Stimulated activated CD4-positive, alpha-beta T cell treated with anti-CD3 and anti-CD28 coated beads, Interleukin-15, amount 100 ng/mL, for 24 hours (primary cell): ENCODE measurements around the gene MAL.
A peak's percentile ranks its signal among the peaks of the same experiment; 100 is the strongest.
"Not testable (repeated sequence)": the region's sequence is repeated elsewhere in the genome, so short reads cannot be mapped to it uniquely, and the experiment has no call there.

Experiments used
- DNase-seq: peaks from one replicate; pipeline ENCODE4 v3.0.0-alpha.2; 2020

MAL gene

DNA sequence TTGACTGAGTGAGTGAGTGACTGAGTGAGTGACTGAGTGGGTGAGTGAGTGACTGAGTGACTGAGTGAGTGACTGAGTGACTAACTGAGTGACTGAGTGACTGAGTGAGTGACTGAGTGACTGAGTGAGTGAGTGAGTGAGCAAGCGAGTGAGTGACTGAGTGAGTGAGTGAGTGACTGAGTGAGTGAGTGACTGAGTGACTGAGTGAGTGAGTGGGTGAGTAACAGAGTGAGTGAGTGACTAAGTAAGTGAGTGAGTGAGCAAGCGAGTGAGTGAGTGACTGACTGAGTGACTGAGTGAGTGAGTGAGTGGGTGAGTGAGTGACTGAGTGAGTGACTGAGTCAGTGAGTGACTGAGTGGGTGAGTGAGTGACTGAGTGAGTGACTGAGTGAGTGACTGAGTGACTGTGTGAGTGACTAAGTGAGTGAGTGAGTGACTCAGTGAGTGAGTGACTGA, 11.9 kb downstream of the MAL start:
- no peak for DNase-seq

DNA sequence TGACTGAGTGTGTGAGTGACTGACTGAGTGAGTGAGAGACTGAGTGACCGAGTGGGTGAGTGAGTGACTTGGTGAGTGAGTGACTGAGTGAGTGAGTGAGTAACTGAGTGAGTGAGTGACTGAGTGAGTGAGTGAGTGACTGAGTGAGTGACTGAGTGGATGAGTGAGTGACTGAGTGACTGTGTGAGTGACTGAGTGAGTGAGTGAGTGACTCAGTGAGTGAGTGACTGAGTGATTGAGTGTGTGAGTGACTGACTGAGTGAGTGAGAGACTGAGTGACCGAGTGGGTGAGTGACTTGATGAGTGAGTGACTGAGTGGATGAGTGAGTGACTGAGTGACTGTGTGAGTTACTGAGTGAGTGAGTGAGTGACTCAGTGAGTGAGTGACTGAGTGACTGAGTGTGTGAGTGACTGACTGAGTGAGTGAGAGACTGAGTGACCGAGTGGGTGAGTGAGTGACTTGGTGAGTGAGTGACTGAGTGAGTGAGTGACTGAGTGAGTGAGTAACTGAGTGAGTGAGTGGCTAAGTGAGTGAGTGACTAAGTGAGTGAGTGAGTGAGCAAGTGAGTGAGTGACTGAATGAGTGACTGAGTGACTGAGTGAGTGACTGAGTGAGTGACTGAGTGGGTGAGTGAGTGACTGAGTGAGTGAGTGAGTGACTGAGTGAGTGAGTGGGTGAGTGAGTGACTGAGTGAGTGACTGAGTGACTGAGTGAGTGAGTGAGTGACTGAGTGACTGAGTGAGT, 12.5 kb downstream of the MAL start:
- DNase-seq: not testable (repeated sequence)

DNA sequence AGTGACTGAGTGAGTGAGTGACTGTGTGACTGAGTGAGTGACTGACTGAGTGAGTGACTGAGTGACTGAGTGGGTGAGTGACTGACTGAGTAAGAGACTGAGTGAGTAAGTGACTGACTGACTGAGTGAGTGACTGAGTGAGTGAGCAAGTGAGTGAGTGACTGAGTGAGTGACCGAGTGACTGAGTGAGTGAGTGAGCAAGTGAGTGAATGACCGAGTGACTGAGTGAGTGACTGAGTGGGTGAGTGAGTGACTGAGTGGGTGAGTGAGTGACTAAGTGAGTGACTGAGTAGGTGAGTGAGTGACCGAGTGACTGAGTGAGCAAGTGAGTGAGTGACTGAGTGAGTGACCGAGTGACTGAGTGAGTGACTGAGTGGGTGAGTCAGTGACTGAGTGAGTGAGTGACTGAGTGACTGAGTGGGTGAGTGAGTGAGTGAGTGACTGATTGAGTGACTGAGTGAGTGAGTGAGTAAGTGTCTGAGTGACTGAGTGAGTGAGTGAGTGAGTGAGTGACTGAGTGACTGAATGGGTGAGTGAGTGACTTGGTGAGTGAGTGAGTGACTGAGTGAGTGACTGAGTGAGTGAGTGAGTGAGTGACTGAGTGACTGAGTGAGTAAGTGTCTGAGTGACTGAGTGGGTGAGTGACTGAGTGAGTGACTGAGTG, 13.3 kb downstream of the MAL start:
- no peak for DNase-seq

DNA sequence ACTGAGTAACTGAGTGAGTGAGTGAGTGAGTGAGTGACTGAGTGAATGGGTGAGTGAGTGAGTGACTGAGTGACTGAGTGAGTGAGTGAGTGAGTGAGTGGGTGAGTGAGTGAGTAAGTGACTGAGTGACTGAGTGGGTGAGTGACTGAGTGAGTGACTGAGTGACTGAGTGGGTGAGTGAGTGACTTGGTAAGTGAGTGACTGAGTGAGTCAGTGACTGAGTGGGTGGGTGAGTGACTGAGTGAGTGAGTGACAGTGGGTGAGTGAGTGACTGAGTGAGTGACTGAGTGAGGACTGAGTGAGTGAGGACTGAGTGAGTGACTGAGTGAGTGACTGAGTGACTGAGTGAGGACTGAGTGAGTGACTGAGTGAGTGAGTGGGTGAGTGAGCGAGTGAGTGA, 13.9 kb downstream of the MAL start:
- DNase-seq: no peak

DNA sequence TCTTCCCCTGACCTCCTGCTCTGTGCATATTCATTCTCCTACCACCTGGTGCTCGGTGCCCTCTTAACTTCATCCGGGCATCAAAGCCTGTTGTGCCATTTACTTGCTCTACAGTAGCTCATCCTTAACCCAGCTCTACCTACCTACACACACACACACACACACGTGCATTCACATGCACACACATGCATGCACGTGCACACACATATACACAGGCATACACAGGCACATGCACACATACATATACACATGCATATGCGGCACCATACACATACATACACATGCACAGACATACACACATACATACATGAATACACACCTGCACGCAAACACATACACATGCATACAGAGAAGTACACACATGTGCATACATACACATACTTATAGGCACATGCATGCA, 14.5 kb downstream of the MAL start:
- no peak for DNase-seq

DNA sequence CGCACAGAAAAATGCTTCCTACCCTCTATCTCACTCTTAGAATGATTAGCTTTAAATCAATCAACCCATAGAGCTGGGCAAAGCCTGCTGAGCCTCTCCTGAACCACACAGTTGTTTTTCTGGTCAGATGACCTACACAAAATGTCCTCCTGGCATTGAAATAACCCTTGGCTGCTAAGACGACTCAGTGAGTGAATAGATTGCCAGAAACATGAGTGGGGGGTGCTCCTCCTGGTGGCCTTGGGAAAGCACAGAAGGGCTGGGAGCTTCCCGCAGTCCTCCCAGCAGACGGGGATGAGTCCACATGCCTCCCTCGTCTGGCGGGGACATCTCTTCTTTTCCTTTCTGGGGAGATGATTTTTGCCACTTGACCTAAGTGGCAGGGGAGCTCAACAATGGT, 14.9 kb downstream of the MAL start:
- no peak for DNase-seq

DNA sequence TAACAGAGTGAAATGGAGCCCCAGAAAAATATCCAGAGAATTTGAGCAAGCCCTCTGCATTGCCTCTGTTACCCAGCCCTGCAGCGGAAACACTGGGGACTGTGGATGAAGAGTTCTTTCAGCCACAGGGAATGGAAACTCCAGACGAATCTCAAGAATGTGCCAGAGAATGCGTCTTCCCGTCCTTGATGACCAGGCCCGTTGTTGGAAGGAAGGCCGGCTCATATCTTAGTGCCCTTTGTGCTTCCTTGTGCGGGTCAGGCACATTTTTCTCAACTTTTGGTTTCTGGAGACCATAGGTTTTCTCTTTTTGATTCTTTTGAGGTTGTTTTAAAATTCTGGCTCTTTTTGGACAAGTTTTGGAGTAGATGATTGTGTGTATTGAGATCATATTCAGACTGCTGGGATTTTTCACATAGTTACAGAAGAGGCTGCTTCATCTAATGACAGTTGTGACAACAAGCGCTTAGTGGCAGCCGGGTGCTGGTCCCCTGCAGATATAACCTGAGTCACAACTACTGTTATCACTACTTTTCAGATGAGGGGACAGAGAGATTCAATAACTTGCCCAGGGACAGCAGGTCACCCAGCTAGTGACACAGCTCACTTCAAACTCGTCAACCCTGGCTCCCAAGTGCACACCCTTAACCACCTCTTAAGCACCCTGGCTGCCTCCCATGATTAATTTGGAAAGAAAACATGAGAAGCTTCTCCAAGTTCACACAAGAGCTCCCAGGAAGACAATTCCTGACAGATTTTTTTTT, 15.7 kb downstream of the MAL start:
- DNase-seq: no peak

DNA sequence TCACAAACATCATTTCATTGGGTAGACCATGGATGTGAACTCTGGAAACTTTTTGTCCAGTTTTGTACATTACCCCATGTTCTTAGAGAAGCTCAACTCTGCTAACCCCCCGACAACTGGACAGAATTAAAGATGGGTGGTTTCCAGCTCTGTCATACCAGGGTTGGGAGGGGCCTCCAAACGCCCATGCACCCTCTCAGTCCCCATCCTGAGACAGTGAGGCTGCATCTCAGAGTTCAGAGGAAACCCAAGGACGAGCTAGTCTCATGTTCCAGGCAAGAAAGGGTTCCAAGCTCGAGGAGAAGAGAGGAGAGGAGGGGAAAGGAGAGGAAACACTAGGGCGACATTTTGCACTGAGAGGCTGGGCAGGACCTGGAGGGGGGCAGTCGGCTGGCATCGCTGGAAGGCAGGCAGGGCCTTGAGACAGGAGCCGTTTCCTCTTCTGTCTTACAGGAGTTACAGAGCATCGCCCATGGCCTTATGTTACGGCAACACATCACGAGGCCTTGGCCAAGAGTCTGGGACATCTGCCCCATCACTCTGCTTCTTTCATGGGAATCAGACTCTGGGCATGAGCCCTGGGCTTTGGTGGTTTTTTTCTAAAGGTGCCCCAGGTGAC, 16.4 kb downstream of the MAL start:
- no peak for DNase-seq

DNA sequence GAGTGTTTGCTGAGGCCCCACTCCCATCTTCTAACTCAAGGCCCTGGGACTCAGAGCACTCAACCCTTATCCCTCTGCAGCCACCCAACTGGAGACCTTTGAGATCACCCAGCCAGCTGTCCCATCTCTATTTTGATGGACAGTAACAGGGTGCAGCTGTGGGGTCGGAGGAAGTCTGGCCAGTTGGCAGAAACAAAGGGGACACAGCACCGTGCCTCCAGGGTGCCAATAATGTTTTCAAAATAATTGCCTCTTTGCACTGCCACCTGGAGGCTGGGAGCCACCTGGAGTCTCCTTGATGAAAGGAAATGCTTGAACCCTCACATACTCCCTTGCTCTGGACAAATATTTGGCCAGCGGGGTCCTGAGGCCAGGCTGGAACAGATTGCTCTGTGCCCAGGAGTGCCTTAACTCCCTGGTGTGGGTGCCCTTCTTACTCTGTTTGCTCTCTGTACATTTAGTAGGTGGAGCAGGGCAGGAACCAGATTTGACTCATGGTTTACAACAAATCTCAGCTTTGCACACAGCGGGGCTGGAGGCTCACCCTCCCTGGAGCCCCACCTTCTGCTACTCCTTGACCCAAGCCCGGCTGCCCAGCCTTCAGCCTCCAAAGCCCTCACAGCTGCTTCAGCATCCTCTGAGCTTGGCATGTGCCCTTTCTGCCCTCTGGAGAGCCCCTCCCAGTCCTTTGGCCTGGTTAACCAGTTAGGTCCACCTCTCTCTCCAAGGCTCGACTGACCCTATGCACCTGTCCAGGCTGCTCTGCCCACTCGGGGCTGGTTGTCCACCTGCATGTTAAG, 17.2 kb downstream of the MAL start:
- no peak for DNase-seq

DNA sequence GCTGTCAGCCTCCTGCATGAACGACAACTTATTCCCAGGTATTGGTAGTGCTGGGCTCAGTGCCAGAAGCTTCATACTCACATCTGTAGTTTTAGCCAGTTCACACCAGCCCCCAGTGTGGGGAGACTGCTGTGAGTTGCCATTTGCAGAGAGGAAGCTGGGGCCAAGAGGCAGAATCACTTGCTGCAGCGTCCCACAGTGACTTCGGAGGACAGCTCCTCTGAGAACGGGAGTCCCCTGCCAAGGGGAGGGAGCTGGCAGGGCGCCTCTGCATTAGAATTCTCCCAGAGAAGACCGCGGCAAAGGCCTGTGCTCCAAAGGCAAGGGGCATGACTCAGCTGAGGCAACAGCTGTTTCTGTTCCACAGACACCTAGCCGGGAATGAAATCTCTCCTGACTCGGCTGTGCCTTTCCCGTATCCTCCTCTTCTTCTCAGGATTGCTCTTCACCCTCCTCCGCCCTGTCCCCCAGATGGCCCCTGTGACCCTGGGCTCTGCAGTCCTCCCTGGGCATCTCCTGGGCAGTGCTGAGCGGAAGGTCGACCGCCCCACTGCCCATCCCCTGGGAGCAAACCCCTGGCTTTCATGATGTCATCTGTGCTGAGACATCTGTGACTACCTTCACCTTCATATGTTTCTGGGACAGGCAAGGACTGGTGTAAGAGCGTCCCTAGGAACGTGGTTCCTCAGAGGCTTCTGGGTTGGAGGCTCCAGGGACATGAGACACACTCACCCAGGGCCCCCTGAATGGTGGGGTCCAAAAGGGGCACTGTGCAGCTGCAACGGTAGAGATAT, 18.0 kb downstream of the MAL start:
- DNase-seq: peak; percentile 52

DNA sequence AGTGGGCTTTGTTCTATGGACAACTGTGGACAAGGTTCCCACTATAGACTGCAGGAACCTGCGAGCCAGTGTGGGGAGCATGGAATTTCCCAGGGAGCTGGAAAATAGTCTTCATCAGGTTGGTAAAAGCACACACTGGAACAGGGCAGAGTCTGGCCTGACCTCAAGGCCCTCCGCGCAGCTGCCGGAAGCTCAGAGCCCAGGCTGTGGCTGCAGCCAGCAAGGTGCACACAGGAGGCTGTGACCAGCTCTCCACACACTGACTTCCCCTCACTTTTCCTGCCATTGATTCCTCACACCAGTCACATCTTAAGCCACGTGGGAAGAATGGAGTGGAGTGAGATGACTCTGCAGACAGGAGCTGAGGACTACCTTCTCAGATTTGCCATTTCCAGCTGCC, 19.1 kb downstream of the MAL start:
- no peak for DNase-seq

DNA sequence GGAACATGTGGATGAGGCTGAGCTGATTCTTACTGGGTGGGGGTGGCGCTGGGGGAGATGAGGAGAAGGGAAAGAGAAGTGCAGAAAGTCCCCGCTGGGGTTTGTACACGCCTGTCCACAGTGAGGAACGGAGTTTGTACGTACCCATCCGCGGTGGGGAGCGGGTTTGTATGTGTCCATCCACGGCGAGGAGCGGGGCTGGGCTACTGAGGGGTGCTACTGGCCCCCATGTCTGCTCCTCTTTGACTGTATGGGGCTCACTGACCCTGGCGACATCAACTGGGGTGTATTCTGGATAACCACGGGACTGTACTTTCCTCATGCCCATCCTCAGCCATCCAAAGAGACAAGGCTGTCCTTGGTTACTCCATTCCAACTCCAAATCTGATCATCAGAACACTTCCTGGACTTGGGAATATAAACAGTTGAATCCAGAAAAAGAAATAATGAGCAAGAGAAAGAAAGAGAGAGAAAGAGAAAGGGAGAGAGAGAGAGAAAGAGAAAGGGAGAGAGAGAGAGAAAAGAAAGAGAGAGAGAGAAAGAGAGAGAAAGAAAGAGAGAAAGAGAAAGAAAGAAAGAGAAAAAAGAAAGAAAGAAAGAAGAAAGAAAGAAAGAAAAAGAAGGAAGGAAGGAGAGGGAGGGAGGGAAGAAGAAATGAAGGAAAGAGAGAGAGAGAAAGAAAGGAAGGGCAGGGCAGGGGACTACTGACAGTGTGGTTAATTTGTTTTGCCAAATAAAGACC, 21.0 kb downstream of the MAL start:
- DNase-seq: no peak

DNA sequence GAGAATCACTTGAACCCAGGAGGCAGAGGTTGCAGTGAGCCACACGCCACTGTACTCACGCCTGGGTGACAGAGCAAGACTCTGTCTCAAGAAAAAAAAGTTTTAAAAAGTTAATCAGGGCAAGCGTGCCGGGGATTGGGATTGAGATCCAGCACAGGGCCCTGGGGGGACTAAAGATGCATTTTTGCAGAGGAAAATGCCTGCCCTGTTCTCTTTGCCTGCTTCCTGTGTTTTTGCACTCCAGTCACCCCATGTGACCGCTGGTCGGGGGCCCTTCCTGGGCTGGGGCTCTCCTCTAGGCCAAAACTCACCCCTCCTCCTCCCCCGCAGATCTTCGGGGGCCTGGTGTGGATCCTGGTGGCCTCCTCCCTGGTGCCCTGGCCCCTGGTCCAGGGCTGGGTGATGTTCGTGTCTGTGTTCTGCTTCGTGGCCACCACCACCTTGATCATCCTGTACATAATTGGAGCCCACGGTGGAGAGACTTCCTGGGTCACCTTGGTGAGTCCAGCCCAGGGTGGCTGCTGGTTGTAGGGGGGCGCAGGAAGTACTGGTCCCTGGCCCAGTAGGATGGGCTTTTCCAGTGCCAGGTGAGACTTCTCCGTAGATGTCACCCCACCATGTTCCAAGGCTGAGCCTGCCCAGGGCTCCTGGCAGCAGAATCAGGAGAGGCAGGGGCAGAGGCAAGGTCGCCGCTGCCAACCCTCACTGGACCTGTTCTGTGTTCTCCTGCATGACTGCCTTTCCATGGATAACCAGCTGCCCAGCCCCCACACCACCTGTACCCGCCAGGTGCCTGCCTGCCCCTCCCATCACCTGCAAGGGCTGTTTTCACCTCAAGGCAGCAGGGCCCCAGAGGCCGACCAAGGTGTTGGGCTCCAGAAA, 22.4 kb downstream of the MAL start:
- DNase-seq: no peak

DNA sequence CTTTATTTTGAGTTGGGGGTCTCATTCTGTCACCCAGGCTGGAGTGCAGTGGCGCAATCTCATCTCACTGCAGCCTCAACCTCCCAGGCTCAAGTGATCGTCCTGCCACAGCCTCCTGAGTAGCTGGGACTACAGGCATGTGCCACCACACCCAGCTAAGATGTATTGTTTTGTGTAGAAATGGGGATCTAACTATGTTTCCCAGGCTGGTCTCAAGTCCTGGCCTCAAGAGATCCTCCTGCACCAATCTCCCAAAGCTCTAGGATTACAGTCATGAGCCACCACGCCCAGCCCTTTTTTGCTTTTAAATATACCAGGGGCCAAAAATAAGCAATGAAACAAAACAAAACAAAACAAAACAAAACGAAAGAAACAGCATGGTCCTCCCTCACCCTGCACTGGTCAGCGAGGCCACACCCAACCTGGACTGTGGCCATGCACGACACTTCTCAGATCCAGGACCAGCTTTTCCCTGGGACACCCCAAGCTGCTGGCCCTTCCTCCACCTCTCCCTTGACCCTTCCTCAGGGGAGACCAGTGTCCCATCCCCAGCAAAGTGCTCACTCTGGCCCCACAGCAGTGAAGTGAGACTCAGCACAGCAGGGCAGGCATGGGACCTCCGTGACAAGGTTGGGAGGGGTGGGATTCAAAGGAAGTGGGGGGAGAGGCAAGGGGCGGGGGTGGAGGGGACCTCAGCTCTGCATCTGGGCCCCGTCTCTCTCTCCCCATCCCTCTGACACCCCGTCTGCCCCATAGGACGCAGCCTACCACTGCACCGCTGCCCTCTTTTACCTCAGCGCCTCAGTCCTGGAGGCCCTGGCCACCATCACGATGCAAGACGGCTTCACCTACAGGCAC, 23.5 kb downstream of the MAL start:
- no peak for DNase-seq

DNA sequence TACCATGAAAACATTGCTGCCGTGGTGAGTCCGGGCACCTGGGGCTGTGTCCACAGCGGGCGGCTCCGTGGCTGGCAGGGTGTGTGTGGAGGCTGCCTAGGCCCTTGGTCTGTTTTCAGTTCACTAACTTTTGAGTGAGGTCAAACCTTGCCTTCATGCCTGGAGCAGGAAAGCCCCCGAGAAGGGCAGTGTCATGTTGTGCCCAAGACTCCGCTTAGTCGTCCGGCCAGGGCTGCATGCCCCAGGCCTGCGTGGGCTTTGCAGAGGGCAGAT, 24.1 kb downstream of the MAL start:
- no peak for DNase-seq

DNA sequence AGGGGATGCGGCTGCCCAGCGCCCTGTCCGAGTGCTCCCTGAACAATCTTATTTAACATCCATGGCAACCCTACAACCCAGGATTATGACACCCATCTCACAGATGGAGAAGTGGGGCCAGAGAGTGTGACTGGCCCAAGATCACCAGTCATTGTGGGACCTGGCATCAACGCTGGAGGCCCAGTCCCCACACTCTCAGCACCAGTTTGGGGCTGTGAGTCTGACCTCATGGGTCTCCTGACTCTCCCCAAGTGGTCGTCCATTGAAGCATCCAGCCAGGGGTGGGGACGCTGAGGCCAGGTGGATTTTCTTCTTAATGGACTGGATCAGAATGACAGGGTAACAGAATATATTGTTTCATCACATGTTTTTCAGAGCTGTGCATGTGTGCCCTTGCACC, 24.5 kb downstream of the MAL start:
- DNase-seq: no peak

DNA sequence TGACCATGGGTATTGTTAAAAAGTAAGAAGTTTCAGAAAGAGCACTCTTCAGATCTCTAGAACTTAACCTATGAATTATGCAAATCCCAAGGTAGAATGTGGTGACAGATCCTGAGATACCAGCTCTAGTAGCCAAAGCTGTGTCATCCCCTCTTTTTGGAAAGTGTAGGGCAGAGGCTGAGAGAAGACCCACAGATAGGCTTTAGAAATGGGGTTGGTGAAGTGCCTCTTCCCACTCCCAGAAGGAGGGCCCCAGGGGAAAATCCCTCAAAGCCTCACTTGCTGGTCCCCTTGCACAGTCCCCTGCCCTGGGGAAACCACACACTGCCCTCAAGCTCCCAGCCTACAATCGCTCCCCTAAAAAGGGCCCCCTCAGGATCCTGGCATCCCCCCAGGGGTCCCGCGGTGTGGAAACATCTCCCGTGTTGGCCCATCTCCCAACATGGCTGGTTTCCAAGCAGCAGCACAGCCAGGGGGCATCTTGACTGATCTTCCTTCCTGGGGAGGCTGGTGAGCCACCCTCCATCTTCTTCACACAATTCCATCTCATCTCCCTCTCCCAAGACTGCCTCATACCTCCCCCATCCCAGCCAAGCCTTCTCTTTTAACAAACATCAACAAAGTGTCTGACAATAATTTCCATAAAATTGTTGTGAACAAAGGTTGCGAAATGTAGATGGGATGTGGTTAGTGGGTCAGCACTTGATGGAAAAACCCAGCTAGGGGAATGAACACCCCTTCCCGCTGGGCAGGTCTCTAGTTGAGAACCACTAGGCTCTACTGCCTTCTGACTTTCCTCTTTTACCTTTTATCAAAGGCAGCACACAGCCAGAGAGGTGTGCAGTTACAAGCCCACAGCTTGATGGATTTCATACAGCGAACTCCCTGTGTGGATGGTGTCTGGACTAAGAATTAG, 25.1 kb downstream of the MAL start:
- peak; percentile 22 for DNase-seq

DNA sequence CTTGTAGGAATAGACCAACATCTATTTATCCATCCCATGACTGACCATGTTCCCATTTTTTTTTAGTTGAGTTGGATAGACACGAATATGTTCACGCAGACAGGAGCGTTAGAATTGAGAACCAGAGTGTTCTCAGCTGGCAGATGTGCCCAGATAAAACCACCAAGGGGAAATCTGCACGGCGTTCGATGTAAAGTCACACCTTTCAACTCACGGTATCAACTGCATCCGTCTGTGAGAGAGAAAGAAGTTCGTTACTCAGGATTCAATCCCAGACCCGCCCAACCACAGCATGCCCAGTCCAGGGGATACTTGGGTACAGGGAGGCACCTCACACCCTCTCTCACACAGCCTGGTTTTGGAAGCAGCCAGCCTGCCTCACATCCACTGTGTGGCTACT, 26.1 kb downstream of the MAL start:
- no peak for DNase-seq
